WTC11 (cell line): ENCODE data around the gene PDSS2. TPM values are rescaled to one million over a fixed set of nuclear protein-coding genes. Genes with fewer than 3 reads are reported as not detected.

ENCODE experiments used
- ATAC-seq: fragments of 200-7000 bp; cut with Tn5 transposase; 2 replicates; pipeline ENCODE4 v1.10.0; 2021; ENCODE audit warnings: mild to moderate bottlenecking, moderate library complexity
- CTCF ChIA-PET: fragments of 300-600 bp; sonication (Branson Sonifier 250); formaldehyde crosslinking; loops from one replicate; lab custom pipeline; 2021; ENCODE audit warnings: antibody characterized with exemption; lab: Charles Lee
- POLR2A ChIA-PET: fragments of 350-600 bp; sonication (Branson Sonifier 250); formaldehyde crosslinking; loops from one replicate; lab custom pipeline; 2021; ENCODE audit warnings: antibody characterized with exemption; lab: Charles Lee
- DNase-seq: peaks from one replicate; pipeline ENCODE4 v3.0.0; 2021; ENCODE audit warnings: low spot score
- H3K27ac Mint-ChIP-seq: 2 replicates; pipeline ENCODE4 v1.8.0; 2021; ENCODE audit warnings: mixed read lengths
- H3K27me3 Mint-ChIP-seq: 2 replicates; pipeline ENCODE4 v1.8.0; 2021; ENCODE audit warnings: low read depth, mild to moderate bottlenecking, moderate library complexity, mixed read lengths
- H3K36me3 Mint-ChIP-seq: 2 replicates; pipeline ENCODE4 v1.8.0; 2021; ENCODE audit warnings: mixed read lengths
- H3K4me1 Mint-ChIP-seq: 2 replicates; pipeline ENCODE4 v1.8.0; 2022; ENCODE audit warnings: mixed read lengths
- H3K4me3 Mint-ChIP-seq: 2 replicates; pipeline ENCODE4 v1.8.0; 2021; ENCODE audit warnings: mild to moderate bottlenecking, moderate library complexity, mixed read lengths
- H3K9me3 Mint-ChIP-seq: 2 replicates; pipeline ENCODE4 v1.8.0; 2021; ENCODE audit warnings: mixed read lengths
- ETV6 ChIP-seq: sonication (generic); formaldehyde crosslinking; IDR thresholded peaks from 2 replicates; pipeline ENCODE4 v1.8.1; 2022; ENCODE audit warnings: mild to moderate bottlenecking, missing genetic modification reagents
- FOXJ3 ChIP-seq: sonication (generic); formaldehyde crosslinking; IDR thresholded peaks from 2 replicates; pipeline ENCODE4 v1.9.0; 2021; ENCODE audit warnings: missing genetic modification reagents, mild to moderate bottlenecking, borderline replicate concordance
- FOXK1 ChIP-seq: sonication (generic); formaldehyde crosslinking; IDR thresholded peaks from 2 replicates; pipeline ENCODE4 v1.8.0; 2022; ENCODE audit warnings: mild to moderate bottlenecking, moderate library complexity, missing genetic modification reagents
- KAT7 ChIP-seq: sonication (generic); formaldehyde crosslinking; IDR thresholded peaks from 2 replicates; pipeline ENCODE4 v1.8.1; 2023; ENCODE audit warnings: missing genetic modification reagents, mild to moderate bottlenecking, borderline replicate concordance
- MXD4 ChIP-seq: fragments of 250-450 bp; sonication (Bioruptor Pico); IDR thresholded peaks from 2 replicates; pipeline ENCODE4 v1.8.0; 2021; ENCODE audit warnings: mild to moderate bottlenecking, moderate library complexity, borderline replicate concordance
- NFATC4 ChIP-seq: fragments of 250-450 bp; sonication (Bioruptor Pico); IDR thresholded peaks from 2 replicates; pipeline ENCODE4 v1.9.0; 2021; ENCODE audit warnings: mild to moderate bottlenecking
- NR1H2 ChIP-seq: sonication (generic); formaldehyde crosslinking; IDR thresholded peaks from 2 replicates; pipeline ENCODE4 v1.9.0; 2021; ENCODE audit warnings: mild to moderate bottlenecking, moderate library complexity, missing genetic modification reagents
- NR2C2 ChIP-seq: sonication (generic); formaldehyde crosslinking; IDR thresholded peaks from 2 replicates; pipeline ENCODE4 v1.8.0; 2022; ENCODE audit warnings: mild to moderate bottlenecking, missing genetic modification reagents
- PRRX2 ChIP-seq: fragments of 250-450 bp; sonication (Bioruptor Pico); IDR thresholded peaks from 2 replicates; pipeline ENCODE4 v1.8.0; 2021; ENCODE audit warnings: mild to moderate bottlenecking
- RELA ChIP-seq: sonication (generic); formaldehyde crosslinking; IDR thresholded peaks from 2 replicates; pipeline ENCODE4 v1.8.1; 2022; ENCODE audit warnings: missing genetic modification reagents, mild to moderate bottlenecking, borderline replicate concordance
- TCF7 ChIP-seq: sonication (generic); formaldehyde crosslinking; IDR thresholded peaks from 2 replicates; pipeline ENCODE4 v1.8.0; 2022; ENCODE audit warnings: mild to moderate bottlenecking, low read depth, missing genetic modification reagents, moderate library complexity
- ZNF263 ChIP-seq: sonication (generic); formaldehyde crosslinking; IDR thresholded peaks from 2 replicates; pipeline ENCODE4 v1.8.1; 2022; ENCODE audit warnings: low read depth, mild to moderate bottlenecking, moderate library complexity, missing genetic modification reagents
- ZNF423 ChIP-seq: fragments of 250-450 bp; sonication (Bioruptor Pico); IDR thresholded peaks from 2 replicates; pipeline ENCODE4 v2.1.2; 2022; ENCODE audit warnings: mild to moderate bottlenecking, moderate library complexity
- ZNF671 ChIP-seq: fragments of 250-450 bp; sonication (Bioruptor Pico); IDR thresholded peaks from 2 replicates; pipeline ENCODE4 v1.8.0; 2021; ENCODE audit warnings: mild to moderate bottlenecking
- total RNA-seq: library from RNA; stranded (reverse); gene quantifications from 3 replicates; pipeline ENCODE4 v1.2.3, GENCODE V29; 2021
- TF ChIP-seq, protein P1 (sequence below): sonication (generic); formaldehyde crosslinking; IDR thresholded peaks from 2 replicates; pipeline ENCODE4 v1.8.1; 2022; ENCODE audit warnings: mild to moderate bottlenecking, moderate library complexity, missing genetic modification reagents
- TF ChIP-seq, protein P2 (sequence below): fragments of 200-600 bp; IDR thresholded peaks from 2 replicates; pipeline ENCODE4 v1.8.0; 2022; ENCODE audit warnings: antibody characterized with exemption
- TF ChIP-seq, protein P3 (sequence below): sonication (generic); formaldehyde crosslinking; IDR thresholded peaks from 2 replicates; pipeline ENCODE4 v1.8.0; 2023; ENCODE audit warnings: mild to moderate bottlenecking, missing genetic modification reagents
- TF ChIP-seq, protein P4 (sequence below): sonication (generic); formaldehyde crosslinking; IDR thresholded peaks from 2 replicates; pipeline ENCODE4 v1.8.0; 2022; ENCODE audit warnings: mild to moderate bottlenecking, missing genetic modification reagents
- TF ChIP-seq, protein P5 (sequence below): fragments of 250-450 bp; sonication (Bioruptor Pico); IDR thresholded peaks from 2 replicates; pipeline ENCODE4 v1.9.0; 2021; ENCODE audit warnings: mild to moderate bottlenecking
- TF ChIP-seq, protein P6 (sequence below): fragments of 250-450 bp; sonication (Bioruptor Pico); IDR thresholded peaks from 2 replicates; pipeline ENCODE4 v1.8.0; 2021; ENCODE audit warnings: mild to moderate bottlenecking
- TF ChIP-seq, protein P7 (sequence below): fragments of 250-450 bp; sonication (Bioruptor Pico); conservative IDR thresholded peaks from 2 replicates; pipeline ENCODE4 v1.9.0; 2021; ENCODE audit warnings: mild to moderate bottlenecking
- TF ChIP-seq, protein P8 (sequence below): sonication (generic); formaldehyde crosslinking; IDR thresholded peaks from 2 replicates; pipeline ENCODE4 v1.8.0; 2022; ENCODE audit warnings: mild to moderate bottlenecking, missing genetic modification reagents

The PDSS2 gene
- total RNA-seq, 1 experiment from 2014 or later, result 18.3 TPM

DNA sequence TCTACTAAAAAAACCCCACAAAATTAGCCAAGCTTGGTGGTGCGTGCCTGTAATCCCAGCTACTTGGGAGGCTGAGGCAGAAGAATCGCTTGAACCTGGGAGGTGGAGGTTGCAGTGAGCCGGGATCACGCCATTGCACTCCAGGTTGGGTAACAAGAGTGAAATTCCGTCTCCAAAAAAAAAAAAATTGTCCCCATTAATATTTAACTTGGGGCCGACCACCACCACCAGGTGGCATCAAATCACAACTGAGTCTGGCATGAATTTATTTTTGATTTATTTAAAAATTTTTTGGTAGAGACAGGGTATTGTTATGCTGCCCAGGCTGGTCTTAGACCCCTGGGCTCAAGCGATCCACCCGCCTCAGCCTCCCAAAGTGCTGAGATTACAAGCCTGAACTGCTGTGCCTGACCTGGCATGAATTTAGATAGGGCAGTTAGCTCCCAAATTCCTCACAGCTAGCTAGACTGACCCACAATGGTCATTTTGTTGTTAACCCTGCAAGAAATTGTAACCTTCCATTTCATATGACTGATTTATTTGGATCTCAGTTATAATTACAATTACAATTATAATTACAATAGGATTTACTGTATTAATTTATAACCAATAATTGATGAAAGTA is 326.9 kb downstream of the PDSS2 start:
- ChIA-PET CTCF (interaction anchor here (0.6 to 2.2 kb wide), 7 partner anchors 13 to 320 kb away, joined by 3 to 6 read pairs (median 4); no protein-coding TSS in a partner anchor), POLR2A (no interaction called here)
- Mint-ChIP-seq H3K27me3 (no peaks in the 10 kb centered on the region), H3K36me3 (no peaks in the 10 kb centered on the region), H3K4me1 (peaks cover 24% of the 10 kb centered on the region), H3K4me3 (no peak overlapping the region), H3K9me3 (no peaks in the 10 kb centered on the region), H3K27ac (no peak overlapping the region)
- no peak for DNase-seq
- peak; percentile 25; the same call in 1 of the 2 replicates for ATAC-seq
- TF ChIP-seq, protein P1, sequence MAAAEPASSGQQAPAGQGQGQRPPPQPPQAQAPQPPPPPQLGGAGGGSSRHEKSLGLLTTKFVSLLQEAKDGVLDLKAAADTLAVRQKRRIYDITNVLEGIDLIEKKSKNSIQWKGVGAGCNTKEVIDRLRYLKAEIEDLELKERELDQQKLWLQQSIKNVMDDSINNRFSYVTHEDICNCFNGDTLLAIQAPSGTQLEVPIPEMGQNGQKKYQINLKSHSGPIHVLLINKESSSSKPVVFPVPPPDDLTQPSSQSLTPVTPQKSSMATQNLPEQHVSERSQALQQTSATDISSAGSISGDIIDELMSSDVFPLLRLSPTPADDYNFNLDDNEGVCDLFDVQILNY (CRISPR knock-in tag), result no peak
- TF ChIP-seq, protein P2, sequence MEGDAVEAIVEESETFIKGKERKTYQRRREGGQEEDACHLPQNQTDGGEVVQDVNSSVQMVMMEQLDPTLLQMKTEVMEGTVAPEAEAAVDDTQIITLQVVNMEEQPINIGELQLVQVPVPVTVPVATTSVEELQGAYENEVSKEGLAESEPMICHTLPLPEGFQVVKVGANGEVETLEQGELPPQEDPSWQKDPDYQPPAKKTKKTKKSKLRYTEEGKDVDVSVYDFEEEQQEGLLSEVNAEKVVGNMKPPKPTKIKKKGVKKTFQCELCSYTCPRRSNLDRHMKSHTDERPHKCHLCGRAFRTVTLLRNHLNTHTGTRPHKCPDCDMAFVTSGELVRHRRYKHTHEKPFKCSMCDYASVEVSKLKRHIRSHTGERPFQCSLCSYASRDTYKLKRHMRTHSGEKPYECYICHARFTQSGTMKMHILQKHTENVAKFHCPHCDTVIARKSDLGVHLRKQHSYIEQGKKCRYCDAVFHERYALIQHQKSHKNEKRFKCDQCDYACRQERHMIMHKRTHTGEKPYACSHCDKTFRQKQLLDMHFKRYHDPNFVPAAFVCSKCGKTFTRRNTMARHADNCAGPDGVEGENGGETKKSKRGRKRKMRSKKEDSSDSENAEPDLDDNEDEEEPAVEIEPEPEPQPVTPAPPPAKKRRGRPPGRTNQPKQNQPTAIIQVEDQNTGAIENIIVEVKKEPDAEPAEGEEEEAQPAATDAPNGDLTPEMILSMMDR, result 0 out of 2 replicates have a peak, but pooled peaks have one; percentile 22
- TF ChIP-seq ZNF423 (CRISPR knock-in tag), result no peak

DNA sequence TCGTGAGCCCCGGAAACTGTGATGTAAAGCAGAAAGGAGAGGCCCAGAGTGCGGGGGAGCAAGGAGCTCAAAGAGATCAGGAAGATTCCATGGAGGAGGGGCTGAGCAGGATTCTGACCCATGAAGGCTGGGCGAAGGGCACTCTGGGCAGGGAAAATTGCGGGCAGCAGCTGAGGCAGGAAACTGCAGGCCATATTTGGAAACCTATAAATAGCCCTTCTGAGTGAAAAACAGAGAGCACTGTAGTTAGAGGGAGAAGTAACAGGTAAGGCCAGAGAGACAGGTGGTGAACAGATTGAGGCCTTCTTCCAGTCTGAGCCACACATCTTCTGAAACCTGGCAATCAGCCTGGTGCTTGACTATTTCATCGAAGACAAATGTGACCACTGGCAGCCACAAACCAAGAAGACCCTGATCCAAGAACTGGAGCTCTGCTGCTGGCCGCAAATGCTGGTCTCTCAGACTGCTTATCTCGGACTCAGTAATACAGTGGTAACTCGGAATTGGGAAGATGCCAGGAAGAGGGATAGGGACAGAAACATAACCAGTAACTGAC is 329.9 kb downstream of the PDSS2 start:
- Mint-ChIP-seq H3K36me3 (no peaks in the 10 kb centered on the region), H3K27ac (peak overlapping the region; percentile 62), H3K9me3 (no peaks in the 10 kb centered on the region), H3K27me3 (no peaks in the 10 kb centered on the region), H3K4me3 (no peak overlapping the region), H3K4me1 (peaks cover 45% of the 10 kb centered on the region)
- ChIA-PET CTCF (interaction anchor here (0.5 to 2.0 kb wide), 5 partner anchors 16 to 1698 kb away, joined by 3 to 7 read pairs (median 3); partner anchors contain the start of gene MTRES1), POLR2A (no interaction called here)
- ATAC-seq, result peak; percentile 7; the same call in 1 of the 2 replicates
- DNase-seq, result no peak
- TF ChIP-seq NR1H2 (CRISPR knock-in tag), result no peak
- TF ChIP-seq, protein P3, sequence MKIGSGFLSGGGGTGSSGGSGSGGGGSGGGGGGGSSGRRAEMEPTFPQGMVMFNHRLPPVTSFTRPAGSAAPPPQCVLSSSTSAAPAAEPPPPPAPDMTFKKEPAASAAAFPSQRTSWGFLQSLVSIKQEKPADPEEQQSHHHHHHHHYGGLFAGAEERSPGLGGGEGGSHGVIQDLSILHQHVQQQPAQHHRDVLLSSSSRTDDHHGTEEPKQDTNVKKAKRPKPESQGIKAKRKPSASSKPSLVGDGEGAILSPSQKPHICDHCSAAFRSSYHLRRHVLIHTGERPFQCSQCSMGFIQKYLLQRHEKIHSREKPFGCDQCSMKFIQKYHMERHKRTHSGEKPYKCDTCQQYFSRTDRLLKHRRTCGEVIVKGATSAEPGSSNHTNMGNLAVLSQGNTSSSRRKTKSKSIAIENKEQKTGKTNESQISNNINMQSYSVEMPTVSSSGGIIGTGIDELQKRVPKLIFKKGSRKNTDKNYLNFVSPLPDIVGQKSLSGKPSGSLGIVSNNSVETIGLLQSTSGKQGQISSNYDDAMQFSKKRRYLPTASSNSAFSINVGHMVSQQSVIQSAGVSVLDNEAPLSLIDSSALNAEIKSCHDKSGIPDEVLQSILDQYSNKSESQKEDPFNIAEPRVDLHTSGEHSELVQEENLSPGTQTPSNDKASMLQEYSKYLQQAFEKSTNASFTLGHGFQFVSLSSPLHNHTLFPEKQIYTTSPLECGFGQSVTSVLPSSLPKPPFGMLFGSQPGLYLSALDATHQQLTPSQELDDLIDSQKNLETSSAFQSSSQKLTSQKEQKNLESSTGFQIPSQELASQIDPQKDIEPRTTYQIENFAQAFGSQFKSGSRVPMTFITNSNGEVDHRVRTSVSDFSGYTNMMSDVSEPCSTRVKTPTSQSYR, result no peak
- TF ChIP-seq, protein P4, sequence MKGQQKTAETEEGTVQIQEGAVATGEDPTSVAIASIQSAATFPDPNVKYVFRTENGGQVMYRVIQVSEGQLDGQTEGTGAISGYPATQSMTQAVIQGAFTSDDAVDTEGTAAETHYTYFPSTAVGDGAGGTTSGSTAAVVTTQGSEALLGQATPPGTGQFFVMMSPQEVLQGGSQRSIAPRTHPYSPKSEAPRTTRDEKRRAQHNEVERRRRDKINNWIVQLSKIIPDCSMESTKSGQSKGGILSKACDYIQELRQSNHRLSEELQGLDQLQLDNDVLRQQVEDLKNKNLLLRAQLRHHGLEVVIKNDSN (CRISPR knock-in tag), result no peak
- TF ChIP-seq, protein P5, sequence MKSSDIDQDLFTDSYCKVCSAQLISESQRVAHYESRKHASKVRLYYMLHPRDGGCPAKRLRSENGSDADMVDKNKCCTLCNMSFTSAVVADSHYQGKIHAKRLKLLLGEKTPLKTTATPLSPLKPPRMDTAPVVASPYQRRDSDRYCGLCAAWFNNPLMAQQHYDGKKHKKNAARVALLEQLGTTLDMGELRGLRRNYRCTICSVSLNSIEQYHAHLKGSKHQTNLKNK (CRISPR knock-in tag), result no peak
- TF ChIP-seq NR2C2 (CRISPR knock-in tag), result no peak
- TF ChIP-seq PRRX2 (CRISPR knock-in tag), result no peak
- no peak for TF ChIP-seq MXD4
- TF ChIP-seq, protein P6, sequence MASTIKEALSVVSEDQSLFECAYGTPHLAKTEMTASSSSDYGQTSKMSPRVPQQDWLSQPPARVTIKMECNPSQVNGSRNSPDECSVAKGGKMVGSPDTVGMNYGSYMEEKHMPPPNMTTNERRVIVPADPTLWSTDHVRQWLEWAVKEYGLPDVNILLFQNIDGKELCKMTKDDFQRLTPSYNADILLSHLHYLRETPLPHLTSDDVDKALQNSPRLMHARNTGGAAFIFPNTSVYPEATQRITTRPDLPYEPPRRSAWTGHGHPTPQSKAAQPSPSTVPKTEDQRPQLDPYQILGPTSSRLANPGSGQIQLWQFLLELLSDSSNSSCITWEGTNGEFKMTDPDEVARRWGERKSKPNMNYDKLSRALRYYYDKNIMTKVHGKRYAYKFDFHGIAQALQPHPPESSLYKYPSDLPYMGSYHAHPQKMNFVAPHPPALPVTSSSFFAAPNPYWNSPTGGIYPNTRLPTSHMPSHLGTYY (CRISPR knock-in tag), result no peak
- no peak for TF ChIP-seq ZNF671 (CRISPR knock-in tag)
- no peak for TF ChIP-seq FOXK1 (CRISPR knock-in tag)
- TF ChIP-seq ETV6 (CRISPR knock-in tag), result no peak
- no peak for TF ChIP-seq FOXJ3 (CRISPR knock-in tag)
- no peak for TF ChIP-seq ZNF263 (CRISPR knock-in tag)
- TF ChIP-seq TCF7 (CRISPR knock-in tag), result no peak
- no peak for TF ChIP-seq KAT7
- TF ChIP-seq RELA (CRISPR knock-in tag), result no peak
- TF ChIP-seq, protein P7, sequence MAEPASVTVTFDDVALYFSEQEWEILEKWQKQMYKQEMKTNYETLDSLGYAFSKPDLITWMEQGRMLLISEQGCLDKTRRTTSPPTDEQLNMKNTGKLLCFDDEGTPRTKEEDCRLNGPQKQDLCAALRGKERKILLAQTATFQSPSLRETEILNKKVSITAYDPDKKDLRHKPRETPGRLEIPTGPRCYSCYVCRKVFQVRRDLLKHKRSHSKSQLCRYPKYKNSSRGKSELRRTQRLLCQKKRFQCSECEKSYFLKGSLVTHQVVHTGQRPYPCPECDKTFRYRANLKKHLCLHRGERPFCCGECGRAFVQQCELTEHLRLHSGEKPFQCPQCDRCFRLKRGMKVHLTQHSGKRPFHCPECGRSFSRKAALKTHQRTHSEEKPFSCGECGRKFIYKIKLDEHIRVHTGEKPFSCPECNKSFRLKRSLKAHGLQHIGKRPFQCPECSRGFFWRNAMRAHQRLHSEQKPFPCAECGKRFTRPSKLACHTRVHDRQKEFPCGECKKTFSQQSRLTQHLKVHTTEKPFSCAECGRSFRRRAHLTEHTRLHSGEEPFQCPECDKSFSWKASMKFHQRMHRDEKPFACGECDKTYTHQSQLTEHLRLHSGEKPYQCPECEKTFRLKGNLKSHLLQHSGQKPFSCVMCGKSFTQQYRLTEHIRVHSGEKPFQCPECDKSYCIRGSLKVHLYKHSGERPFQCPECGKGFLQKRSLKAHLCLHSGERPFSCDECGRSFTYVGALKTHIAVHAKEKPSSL, result no peak
- no peak for TF ChIP-seq NFATC4 (CRISPR knock-in tag)
- TF ChIP-seq, protein P8, sequence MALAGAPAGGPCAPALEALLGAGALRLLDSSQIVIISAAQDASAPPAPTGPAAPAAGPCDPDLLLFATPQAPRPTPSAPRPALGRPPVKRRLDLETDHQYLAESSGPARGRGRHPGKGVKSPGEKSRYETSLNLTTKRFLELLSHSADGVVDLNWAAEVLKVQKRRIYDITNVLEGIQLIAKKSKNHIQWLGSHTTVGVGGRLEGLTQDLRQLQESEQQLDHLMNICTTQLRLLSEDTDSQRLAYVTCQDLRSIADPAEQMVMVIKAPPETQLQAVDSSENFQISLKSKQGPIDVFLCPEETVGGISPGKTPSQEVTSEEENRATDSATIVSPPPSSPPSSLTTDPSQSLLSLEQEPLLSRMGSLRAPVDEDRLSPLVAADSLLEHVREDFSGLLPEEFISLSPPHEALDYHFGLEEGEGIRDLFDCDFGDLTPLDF (CRISPR knock-in tag), result no peak
